Panc1 (cell line): ENCODE results near the gene ZNF470.

ENCODE experiments used
- CTCF ChIP-seq: fragments of 450-650 bp; IDR thresholded peaks from 2 replicates; pipeline ENCODE4 v1.5.1; 2017; ENCODE audit warnings: mild to moderate bottlenecking
- POLR2AphosphoS5 ChIP-seq: IDR thresholded peaks from 2 replicates; pipeline ENCODE4 v1.6.1; 2012; ENCODE audit warnings: mild to moderate bottlenecking, low read depth, low read length, moderate library complexity

- TF ChIP-seq CTCF (no peak), POLR2AphosphoS5 (no peak)
Measured at GRCh38 chr19:56594446-56594782, 27.1 kb downstream of the ZNF470 start.
